Gastrocnemius medialis (tissue), 4 donors: Measurements from ENCODE around the gene LPIN3. TPM values are rescaled to one million over a fixed set of nuclear protein-coding genes. Genes with fewer than 3 reads are reported as not detected.

Experiments
- ATAC-seq, 2 donors: fragments of 150-250 bp; one replicate each; pipeline ENCODE4 v1.9.1; 2016
- DNase-seq, 2 donors: peaks; one replicate each; pipeline ENCODE4 v3.0.0-alpha.2; 2019
- H3K27ac ChIP-seq, 4 donors: fragments of 200-600 bp; sonication (generic); 1 replicate in 1 of 4; 2 replicates in 3 of 4; pipeline ENCODE4 v1.5.1; 2016 to 2018; ENCODE audit warnings: mild to moderate bottlenecking in 2 of 4, moderate library complexity in 1 of 4
- H3K27me3 ChIP-seq, 3 donors: fragments of 200-600 bp; sonication (generic) in 2 of 3; 1 replicate in 1 of 3; 2 replicates in 2 of 3; pipeline versions ENCODE4 v1.5.1 to v1.6.0; 2016 to 2019; ENCODE audit warnings: mild to moderate bottlenecking in 1 of 3, moderate library complexity in 1 of 3
- H3K36me3 ChIP-seq, 2 donors: fragments of 200-600 bp; sonication (generic) in 1 of 2; one replicate each; pipeline ENCODE4 v1.5.1; 2017 to 2018
- H3K4me1 ChIP-seq, 2 donors: fragments of 200-600 bp; sonication (generic) in 1 of 2; one replicate each; pipeline ENCODE4 v1.5.1; 2016 to 2017; ENCODE audit warnings: mild to moderate bottlenecking in 2 of 2
- H3K4me3 ChIP-seq, 4 donors: fragments of 200-600 bp; sonication (generic) in 3 of 4; 1 replicate in 1 of 4; 2 replicates in 3 of 4; pipeline ENCODE4 v1.5.1; 2016 to 2019; ENCODE audit warnings: mild to moderate bottlenecking in 2 of 4
- H3K9me3 ChIP-seq, 3 donors: fragments of 200-600 bp; sonication (generic) in 2 of 3; 1 replicate in 1 of 3; 2 replicates in 2 of 3; pipeline ENCODE4 v1.5.1; 2016 to 2019
- CTCF ChIP-seq, 5 experiments: fragments of 450-650 bp in 3 of 5; fragments of 200-600 bp in 2 of 5; sonication (generic) in 2 of 5; IDR thresholded peaks in 4 of 5; conservative IDR thresholded peaks in 1 of 5; 1 replicate in 4 of 5; 2 replicates in 1 of 5; pipeline ENCODE4 v1.5.1; 2016 to 2019; ENCODE audit warnings: antibody characterized with exemption in 5 of 5, mild to moderate bottlenecking in 3 of 5, moderate library complexity in 3 of 5
- POLR2A ChIP-seq, 2 donors: fragments of 450-650 bp; IDR thresholded peaks; one replicate each; pipeline ENCODE4 v1.6.1; 2017; ENCODE audit warnings: antibody characterized with exemption in 2 of 2, mild to moderate bottlenecking in 2 of 2, moderate library complexity in 2 of 2
- in situ Hi-C, 4 donors: fragments of 200-750 bp; cut with MboI; loops; one replicate each; pipeline versions ENCODE4 v1.15.0 to v1.8.0; 2017; ENCODE audit warnings: low sequenced_read_pairs in 4 of 4
- intact Hi-C: fragments of 100-400 bp; cut with DNase I; formaldehyde crosslinking; loops from one replicate; pipeline ENCODE4 v1.15.1; 2023; ENCODE audit warnings: low total_unique reads
- total RNA-seq, 4 donors: library from RNA; depleted of rRNA; stranded (reverse); fragments of >200 nt; gene quantifications; one replicate each; pipeline versions ENCODE4 v1.1.0 to v1.2.3, GENCODE V29; 2016

Gene LPIN3
- total RNA-seq, 4 donors from 2014 or later: 0.56 to 2.4 (median 1.1) TPM

- no peaks in the 10 kb centered on the region for H3K27me3 ChIP-seq
- in situ Hi-C loops (no loop called here), intact Hi-C loops (no loop called here)
- no peak for TF ChIP-seq POLR2A (IDR thresholded peaks at IDR 0.05)
- TF ChIP-seq CTCF (IDR thresholded peaks at IDR 0.05 in 4 of 5, conservative IDR thresholded peaks at IDR 0.05 in 1 of 5): no peak
- H3K4me1 ChIP-seq: peaks cover 15 to 21% of the 10 kb centered on the region in 2 donors
- DNase-seq (no peak), ATAC-seq (no peak)
- no peak overlapping the region for H3K4me3 ChIP-seq
- H3K27ac ChIP-seq: no peak overlapping the region
- H3K36me3 ChIP-seq: no peaks in the 10 kb centered on the region
- H3K9me3 ChIP-seq: no peaks in the 10 kb centered on the region
Observed at GRCh38 chr20:41350408-41350962, 9.9 kb downstream of the LPIN3 start.

- TF ChIP-seq POLR2A (IDR thresholded peaks at IDR 0.05): no peak
- TF ChIP-seq CTCF (IDR thresholded peaks at IDR 0.05 in 4 of 5, conservative IDR thresholded peaks at IDR 0.05 in 1 of 5): no peak
- in situ Hi-C loops (no loop called here), intact Hi-C loops (no loop called here)
- no peak for ATAC-seq
- no peaks in the 10 kb centered on the region for H3K9me3 ChIP-seq
- no peak overlapping the region for H3K4me3 ChIP-seq
- H3K4me1 ChIP-seq: peaks cover 15 to 21% of the 10 kb centered on the region in 2 donors
- no peaks in the 10 kb centered on the region for H3K27me3 ChIP-seq
- no peaks in the 10 kb centered on the region for H3K36me3 ChIP-seq
- no peak overlapping the region for H3K27ac ChIP-seq
- no peak for DNase-seq
Observed at GRCh38 chr20:41352106-41352505, 11.5 kb downstream of the LPIN3 start.

- Histone ChIP-seq H3K27ac (no peak overlapping the region), H3K27me3 (no peaks in the 10 kb centered on the region), H3K9me3 (no peaks in the 10 kb centered on the region), H3K36me3 (no peaks in the 10 kb centered on the region), H3K4me3 (no peak overlapping the region), H3K4me1 (peaks cover 14 to 21% of the 10 kb centered on the region in 2 donors)
- in situ Hi-C loops (no loop called here), intact Hi-C loops (no loop called here)
- TF ChIP-seq CTCF (IDR thresholded peaks at IDR 0.05 in 4 of 5, conservative IDR thresholded peaks at IDR 0.05 in 1 of 5) (no peak), POLR2A (IDR thresholded peaks at IDR 0.05) (no peak)
- DNase-seq (no peak), ATAC-seq (no peak)
Observed at GRCh38 chr20:41352666-41353065, 12.0 kb downstream of the LPIN3 start.

- Histone ChIP-seq H3K27me3 (no peaks in the 10 kb centered on the region), H3K36me3 (no peaks in the 10 kb centered on the region), H3K4me3 (no peak overlapping the region), H3K27ac (no peak overlapping the region), H3K9me3 (no peaks in the 10 kb centered on the region), H3K4me1 (peaks cover 5 to 16% of the 10 kb centered on the region in 2 donors)
- in situ Hi-C loops (no loop called here), intact Hi-C loops (no loop called here)
- no peak for ATAC-seq
- TF ChIP-seq CTCF (IDR thresholded peaks at IDR 0.05 in 4 of 5, conservative IDR thresholded peaks at IDR 0.05 in 1 of 5) (no peak), POLR2A (IDR thresholded peaks at IDR 0.05) (no peak)
- no peak for DNase-seq
Observed at GRCh38 chr20:41353530-41353929, 12.9 kb downstream of the LPIN3 start.

GRCh38 chr20:41355192-41355591 lies 14.6 kb downstream of the LPIN3 start:
- Histone ChIP-seq H3K27ac (no peak overlapping the region), H3K9me3 (no peaks in the 10 kb centered on the region), H3K27me3 (no peaks in the 10 kb centered on the region), H3K4me1 (peaks cover 4 to 5% of the 10 kb centered on the region in 2 donors), H3K36me3 (no peaks in the 10 kb centered on the region), H3K4me3 (no peak overlapping the region)
- DNase-seq: no peak
- in situ Hi-C loops: no loop called here
- ATAC-seq: no peak
- TF ChIP-seq CTCF (IDR thresholded peaks at IDR 0.05 in 4 of 5, conservative IDR thresholded peaks at IDR 0.05 in 1 of 5) (no peak), POLR2A (IDR thresholded peaks at IDR 0.05) (no peak)
- intact Hi-C loops: no loop called here
